Measurements from ENCODE around the gene ATP6V0E1. TPM values are rescaled to one million over a fixed set of nuclear protein-coding genes. Genes with fewer than 3 reads are reported as not detected.

The ATP6V0E1 gene
- total and polyA plus RNA-seq, 2 donors (not counting 3 experiments of a cell fraction or from before 2014, with no cell fraction given), result 217 to 278 TPM

DNA sequence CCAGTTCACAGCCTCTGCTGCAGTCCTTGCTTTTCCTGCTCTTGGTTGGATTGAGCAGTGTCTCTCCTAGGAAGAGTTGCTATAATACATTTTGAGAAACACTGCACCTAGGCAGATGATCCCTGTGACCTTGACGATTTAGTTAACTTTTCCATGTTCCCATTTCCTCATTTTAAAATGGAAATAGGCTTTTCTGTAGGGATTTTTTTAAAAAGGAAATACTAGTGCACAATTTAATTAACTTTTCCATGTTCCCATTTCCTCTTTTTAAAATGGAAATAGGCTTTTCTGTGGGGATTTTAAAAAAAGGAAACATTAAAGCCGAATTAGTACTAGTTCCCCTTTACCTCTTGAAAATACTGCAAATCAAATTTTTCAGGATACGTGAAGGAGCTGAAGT, 4.7 kb downstream of the ATP6V0E1 start:
- CTCF ChIA-PET, result interaction anchor here (1.2 kb wide), 1 partner anchor 14 kb away, joined by 4 read pairs; no protein-coding TSS in a partner anchor
- no peaks in the 10 kb centered on the region for H3K27me3 ChIP-seq (ENCODE audit: control insufficient read depth in 2 of 2, insufficient read depth in 2 of 2, low read length in 2 of 2)
- H3K4me2 ChIP-seq (ENCODE audit: insufficient read depth, low read length), result no peak overlapping the region
- H3K9me1 ChIP-seq (replicated peaks; ENCODE audit: control insufficient read depth, extremely low read depth, insufficient read depth, low read length), result no peaks in the 10 kb centered on the region
- intact Hi-C loops (cut with micrococcal nuclease), result loop anchor here (2.0 kb wide), 1 partner anchor 15 kb away; no protein-coding TSS in a partner anchor
- DNase-seq (ENCODE audit: low read depth, low spot score) (no peak), FAIRE-seq (no peak)
- TF ChIP-seq GATA2 (IDR thresholded peaks at IDR 0.05; ENCODE audit: insufficient read depth, insufficient read length, low read depth, low read length) (no peak), MYC (IDR thresholded peaks at IDR 0.05; ENCODE audit: low read depth, low read length) (no peak), POLR2AphosphoS5 (IDR thresholded peaks at IDR 0.05; ENCODE audit: insufficient read depth, low read depth, low read length) (no peak), POLR2A (IDR thresholded peaks at IDR 0.05; ENCODE audit: low read depth, low read length) (no peak), JUN (IDR thresholded peaks at IDR 0.05; ENCODE audit: borderline replicate concordance, insufficient read depth, insufficient read length, low read depth) (no peak), FOS (IDR thresholded peaks at IDR 0.05; ENCODE audit: borderline replicate concordance, insufficient read depth, low read length) (no peak)
- TF ChIP-seq, protein P1, sequence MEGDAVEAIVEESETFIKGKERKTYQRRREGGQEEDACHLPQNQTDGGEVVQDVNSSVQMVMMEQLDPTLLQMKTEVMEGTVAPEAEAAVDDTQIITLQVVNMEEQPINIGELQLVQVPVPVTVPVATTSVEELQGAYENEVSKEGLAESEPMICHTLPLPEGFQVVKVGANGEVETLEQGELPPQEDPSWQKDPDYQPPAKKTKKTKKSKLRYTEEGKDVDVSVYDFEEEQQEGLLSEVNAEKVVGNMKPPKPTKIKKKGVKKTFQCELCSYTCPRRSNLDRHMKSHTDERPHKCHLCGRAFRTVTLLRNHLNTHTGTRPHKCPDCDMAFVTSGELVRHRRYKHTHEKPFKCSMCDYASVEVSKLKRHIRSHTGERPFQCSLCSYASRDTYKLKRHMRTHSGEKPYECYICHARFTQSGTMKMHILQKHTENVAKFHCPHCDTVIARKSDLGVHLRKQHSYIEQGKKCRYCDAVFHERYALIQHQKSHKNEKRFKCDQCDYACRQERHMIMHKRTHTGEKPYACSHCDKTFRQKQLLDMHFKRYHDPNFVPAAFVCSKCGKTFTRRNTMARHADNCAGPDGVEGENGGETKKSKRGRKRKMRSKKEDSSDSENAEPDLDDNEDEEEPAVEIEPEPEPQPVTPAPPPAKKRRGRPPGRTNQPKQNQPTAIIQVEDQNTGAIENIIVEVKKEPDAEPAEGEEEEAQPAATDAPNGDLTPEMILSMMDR (IDR thresholded peaks at IDR 0.05; ENCODE audit: extremely low read depth in 1 of 2, insufficient read depth in 1 of 2, low read depth in 1 of 2, low read length in 2 of 2), result no peak
- H3K27ac ChIP-seq (ENCODE audit: insufficient read depth, low read depth, low read length), result no peak overlapping the region
- H4K20me1 ChIP-seq (replicated peaks; ENCODE audit: control insufficient read depth, extremely low read depth, insufficient read depth, low read length), result no peaks in the 10 kb centered on the region
- H3K9me3 ChIP-seq (replicated peaks; ENCODE audit: control insufficient read depth, insufficient read depth, low read length), result no peaks in the 10 kb centered on the region
- no peak overlapping the region for H3K9ac ChIP-seq (replicated peaks; ENCODE audit: extremely low read depth, insufficient read depth, low read length)
- POLR2A ChIA-PET, result no interaction called here
- H3K4me3 ChIP-seq (replicated peaks in 1 of 3; ENCODE audit: insufficient read depth in 1 of 3, low read depth in 1 of 3, low read length in 3 of 3), result no peak overlapping the region
- H3K36me3 ChIP-seq (ENCODE audit: control insufficient read depth in 2 of 2, extremely low read depth in 1 of 2, insufficient read depth in 2 of 2, low read length in 2 of 2), result peaks cover 2 to 4% of the 10 kb centered on the region in 2 experiments
- no peak overlapping the region for H2AFZ ChIP-seq (ENCODE audit: low read depth, low read length)
- dilution Hi-C loops (cut with MboI; ENCODE audit: extremely low pct_ligation_motif_present, low sequenced_read_pairs), result no loop called here
- H3K79me2 ChIP-seq (ENCODE audit: control insufficient read depth, insufficient read depth, low read length), result peaks cover 67% of the 10 kb centered on the region
- H3K4me1 ChIP-seq (ENCODE audit: control insufficient read depth, extremely low read depth, insufficient read depth, low read length), result peaks cover 13% of the 10 kb centered on the region
- BruUV-seq (replicated peaks), result no TSS peak

All from endothelial cell of umbilical vein (primary cell).